Progenitor cell of endocrine pancreas (in vitro differentiated cells): ENCODE measurements around the gene PLEKHG4B. TPM values are rescaled to one million over a fixed set of nuclear protein-coding genes. Genes with fewer than 3 reads are reported as not detected.
"Not testable (repeated sequence)": the region's sequence is repeated elsewhere in the genome, so short reads cannot be mapped to it uniquely, and the experiment has no call there.

Experiments
- DNase-seq: peaks from one replicate; pipeline ENCODE4 v3.0.0; 2021; ENCODE audit warnings: low spot score; ENCODE audit not compliant: unreplicated experiment
- H3K27ac Mint-ChIP-seq: 2 replicates; pipeline ENCODE4 v1.8.0; 2021; ENCODE audit warnings: mild to moderate bottlenecking, moderate library complexity, mixed read lengths
- H3K27me3 Mint-ChIP-seq: 2 replicates; pipeline ENCODE4 v1.8.0; 2021; ENCODE audit warnings: mixed read lengths
- H3K36me3 Mint-ChIP-seq: 2 replicates; pipeline ENCODE4 v1.8.0; 2022; ENCODE audit warnings: mixed read lengths; ENCODE audit not compliant: insufficient read depth
- H3K4me1 Mint-ChIP-seq: 2 replicates; pipeline ENCODE4 v1.8.0; 2021; ENCODE audit warnings: low read depth, mixed read lengths
- H3K4me3 Mint-ChIP-seq: 2 replicates; pipeline ENCODE4 v1.8.0; 2021; ENCODE audit warnings: low read depth, mild to moderate bottlenecking, moderate library complexity, mixed read lengths
- H3K9me3 Mint-ChIP-seq: 2 replicates; pipeline ENCODE4 v1.8.0; 2021; ENCODE audit warnings: low read depth, mixed read lengths
- CTCF ChIP-seq: fragments of 200-600 bp; sonication (generic); IDR thresholded peaks from one replicate; pipeline ENCODE4 v1.5.0; 2021; ENCODE audit warnings: antibody characterized with exemption, mild to moderate bottlenecking; ENCODE audit not compliant: unreplicated experiment
- total RNA-seq: library from RNA; stranded (reverse); gene quantifications from 2 replicates; pipeline ENCODE4 v1.2.1, GENCODE V29; 2021

Gene PLEKHG4B
- total RNA-seq, 1 donor from 2014 or later, result 59.5 TPM

DNA sequence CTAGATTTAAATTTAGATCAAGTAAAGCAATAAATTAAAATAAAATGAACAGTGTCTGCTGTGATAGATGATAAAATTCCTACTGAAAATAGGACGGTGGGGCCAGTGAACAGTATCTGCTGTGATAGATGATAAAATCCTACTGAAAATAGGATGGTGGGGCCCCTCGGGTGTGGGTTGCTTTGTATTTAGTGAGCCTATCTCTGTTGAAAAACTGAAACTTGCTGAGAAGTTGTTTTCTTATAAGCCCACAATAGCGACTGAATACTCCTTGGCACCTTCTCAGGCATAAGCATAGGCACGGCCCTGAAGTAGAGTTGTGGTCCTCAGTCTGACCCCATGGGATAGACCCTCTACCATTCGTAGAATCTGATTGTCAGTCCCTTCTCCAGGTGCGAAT lies 131.8 kb downstream of the PLEKHG4B start:
- Mint-ChIP-seq H3K36me3 (peaks cover 23% of the 10 kb centered on the region), H3K27ac (no peak overlapping the region)

GRCh38 chr5:225334-225733 lies 133.4 kb downstream of the PLEKHG4B start:
- Mint-ChIP-seq H3K4me3 (no peak overlapping the region), H3K27me3 (no peaks in the 10 kb centered on the region), H3K27ac (no peak overlapping the region), H3K36me3 (peaks cover 25% of the 10 kb centered on the region), H3K4me1 (no peaks in the 10 kb centered on the region), H3K9me3 (no peaks in the 10 kb centered on the region)
- TF ChIP-seq CTCF, result no peak
- DNase-seq, result no peak

More for the DNA sequence above, 131.8 kb downstream of the PLEKHG4B start:
- Mint-ChIP-seq H3K4me1 (peaks cover 9% of the 10 kb centered on the region), H3K27me3 (no peaks in the 10 kb centered on the region), H3K4me3 (no peak overlapping the region), H3K9me3 (no peaks in the 10 kb centered on the region)
- DNase-seq, result no peak
- no peak for TF ChIP-seq CTCF

- H3K9me3 Mint-ChIP-seq, H3K27ac Mint-ChIP-seq, H3K4me1 Mint-ChIP-seq, DNase-seq, H3K27me3 Mint-ChIP-seq, H3K4me3 Mint-ChIP-seq: not testable (repeated sequence)
- H3K36me3 Mint-ChIP-seq, result peaks cover 25% of the 10 kb centered on the region
Measured at GRCh38 chr5:227375-227774, 135.4 kb downstream of the PLEKHG4B start.

DNA sequence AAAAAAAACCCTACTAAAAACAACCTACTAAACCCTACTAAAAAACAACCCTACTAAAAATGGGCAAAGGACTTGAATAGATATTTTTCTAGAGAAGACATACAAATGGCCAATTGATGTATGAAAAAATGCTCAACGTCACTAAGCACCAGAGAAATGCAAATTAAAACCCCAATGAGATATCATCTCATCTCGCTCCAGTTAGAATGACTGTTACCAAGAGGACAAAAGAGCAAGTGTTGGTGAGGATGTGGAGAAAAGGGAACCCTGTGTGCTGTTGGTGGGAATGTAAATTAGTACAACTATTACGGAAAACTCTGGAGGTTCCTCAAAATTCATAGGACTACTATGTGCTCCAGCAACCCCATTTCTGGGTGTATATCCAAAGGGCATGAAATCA lies 136.9 kb downstream of the PLEKHG4B start:
- TF ChIP-seq CTCF, result no peak
- Mint-ChIP-seq H3K4me1 (no peaks in the 10 kb centered on the region), H3K36me3 (peaks cover 30% of the 10 kb centered on the region), H3K27me3 (no peaks in the 10 kb centered on the region), H3K4me3 (no peak overlapping the region), H3K9me3 (no peaks in the 10 kb centered on the region), H3K27ac (no peak overlapping the region)
- no peak for DNase-seq

- Mint-ChIP-seq H3K4me1 (no peaks in the 10 kb centered on the region), H3K36me3 (peaks cover 24% of the 10 kb centered on the region), H3K9me3 (no peaks in the 10 kb centered on the region), H3K27ac (no peak overlapping the region), H3K4me3 (no peak overlapping the region), H3K27me3 (no peaks in the 10 kb centered on the region)
- DNase-seq, result no peak
- TF ChIP-seq CTCF, result no peak
Measured at GRCh38 chr5:230711-231110, 138.7 kb downstream of the PLEKHG4B start.

DNA sequence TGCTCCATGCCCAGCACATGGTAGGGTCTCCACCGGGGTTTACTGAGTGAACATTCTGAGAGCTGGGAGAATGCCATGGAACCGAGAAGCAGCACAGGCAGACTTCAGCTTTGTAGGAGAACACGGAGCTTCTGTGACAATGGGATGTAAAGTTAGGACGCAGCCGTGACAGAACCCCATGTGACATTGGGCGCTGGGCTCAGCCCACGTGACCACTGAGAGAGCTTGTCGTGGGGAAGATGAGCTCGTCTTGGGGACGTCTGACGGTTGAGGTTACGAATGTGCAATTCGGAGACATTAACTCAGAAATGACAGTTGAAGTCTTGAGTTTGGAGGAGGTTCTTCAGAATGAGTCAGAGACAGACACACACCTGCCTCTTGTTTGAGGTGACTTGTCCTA lies 139.7 kb downstream of the PLEKHG4B start:
- Mint-ChIP-seq H3K27me3 (no peaks in the 10 kb centered on the region), H3K9me3 (no peaks in the 10 kb centered on the region), H3K27ac (peak overlapping the region; percentile 16), H3K36me3 (peaks cover 23% of the 10 kb centered on the region), H3K4me3 (no peak overlapping the region), H3K4me1 (no peaks in the 10 kb centered on the region)
- DNase-seq, result no peak
- TF ChIP-seq CTCF, result no peak

DNA sequence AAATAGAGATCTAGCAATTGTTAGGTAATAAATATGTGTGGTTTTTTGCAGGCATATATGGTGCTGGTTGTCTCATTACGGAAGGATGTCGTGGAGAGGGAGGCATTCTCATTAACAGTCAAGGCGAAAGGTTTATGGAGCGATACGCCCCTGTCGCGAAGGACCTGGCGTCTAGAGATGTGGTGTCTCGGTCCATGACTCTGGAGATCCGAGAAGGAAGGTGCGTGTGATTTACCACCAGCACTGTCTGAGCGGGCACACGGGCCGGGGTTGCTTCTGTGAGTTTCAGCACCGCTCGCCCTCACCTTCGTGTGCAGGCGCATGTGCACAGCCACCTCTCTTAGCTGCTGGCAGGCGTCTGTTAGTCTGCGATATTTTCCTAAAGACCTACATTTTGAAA lies 141.5 kb downstream of the PLEKHG4B start:
- not testable (repeated sequence) for H3K9me3 Mint-ChIP-seq, DNase-seq, H3K4me3 Mint-ChIP-seq, H3K4me1 Mint-ChIP-seq, H3K27me3 Mint-ChIP-seq, H3K27ac Mint-ChIP-seq
- H3K36me3 Mint-ChIP-seq, result peaks cover 20% of the 10 kb centered on the region
